ENCODE data around the gene DZIP1. TPM values are rescaled to one million over a fixed set of nuclear protein-coding genes. Genes with fewer than 3 reads are reported as not detected.

DZIP1 gene
- total RNA-seq, 1 experiment from 2014 or later, result 31.0 TPM

- H3K9me3 Mint-ChIP-seq, result no peaks in the 10 kb centered on the region
- DNase-seq (ENCODE audit: low spot score), result no peak
- ChIA-PET POLR2A (no interaction called here), CTCF (interaction anchor here (0.6 to 1.9 kb wide), 5 partner anchors 9 to 269 kb away, joined by 3 to 6 read pairs (median 5); no protein-coding TSS in a partner anchor)
- no peak overlapping the region for H3K4me3 Mint-ChIP-seq
- no peaks in the 10 kb centered on the region for H3K4me1 Mint-ChIP-seq
- H3K27ac Mint-ChIP-seq, result peak overlapping the region; percentile 5; the same call in 1 of the 2 replicates
- no peaks in the 10 kb centered on the region for H3K27me3 Mint-ChIP-seq (ENCODE audit: low read depth)
- ATAC-seq, result peak; percentile 46
- peaks cover 37% of the 10 kb centered on the region for H3K36me3 Mint-ChIP-seq
- TF ChIP-seq E2F5 (CRISPR knock-in tag; IDR thresholded peaks at IDR 0.05) (no peak), MYBL2 (CRISPR knock-in tag; IDR thresholded peaks at IDR 0.05) (no peak), E2F1 (CRISPR knock-in tag; IDR thresholded peaks at IDR 0.05) (no peak), ZBTB43 (CRISPR knock-in tag; IDR thresholded peaks at IDR 0.05) (no peak), RORB (CRISPR knock-in tag; IDR thresholded peaks at IDR 0.05) (no peak), GTF2I (CRISPR knock-in tag; conservative IDR thresholded peaks at IDR 0.05) (no peak)
- TF ChIP-seq, protein P1, sequence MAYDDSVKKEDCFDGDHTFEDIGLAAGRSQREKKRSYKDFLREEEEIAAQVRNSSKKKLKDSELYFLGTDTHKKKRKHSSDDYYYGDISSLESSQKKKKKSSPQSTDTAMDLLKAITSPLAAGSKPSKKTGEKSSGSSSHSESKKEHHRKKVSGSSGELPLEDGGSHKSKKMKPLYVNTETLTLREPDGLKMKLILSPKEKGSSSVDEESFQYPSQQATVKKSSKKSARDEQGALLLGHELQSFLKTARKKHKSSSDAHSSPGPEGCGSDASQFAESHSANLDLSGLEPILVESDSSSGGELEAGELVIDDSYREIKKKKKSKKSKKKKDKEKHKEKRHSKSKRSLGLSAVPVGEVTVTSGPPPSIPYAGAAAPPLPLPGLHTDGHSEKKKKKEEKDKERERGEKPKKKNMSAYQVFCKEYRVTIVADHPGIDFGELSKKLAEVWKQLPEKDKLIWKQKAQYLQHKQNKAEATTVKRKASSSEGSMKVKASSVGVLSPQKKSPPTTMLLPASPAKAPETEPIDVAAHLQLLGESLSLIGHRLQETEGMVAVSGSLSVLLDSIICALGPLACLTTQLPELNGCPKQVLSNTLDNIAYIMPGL (CRISPR knock-in tag; IDR thresholded peaks at IDR 0.05), result no peak
These were observed 29.8 kb downstream of the DZIP1 start for GRCh38 chr13:95614641-95615245.

- CTCF ChIA-PET, result no interaction called here
- peaks cover 5% of the 10 kb centered on the region; the same call in 1 of the 2 replicates for H3K4me1 Mint-ChIP-seq
- POLR2A ChIA-PET, result no interaction called here
- H3K9me3 Mint-ChIP-seq, result no peaks in the 10 kb centered on the region
- peaks cover 35% of the 10 kb centered on the region for H3K36me3 Mint-ChIP-seq
- ATAC-seq, result no peak
- DNase-seq (ENCODE audit: low spot score), result no peak
- no peak overlapping the region for H3K4me3 Mint-ChIP-seq
- H3K27ac Mint-ChIP-seq, result peak overlapping the region; percentile 2; the same call in 1 of the 2 replicates
- no peaks in the 10 kb centered on the region for H3K27me3 Mint-ChIP-seq (ENCODE audit: low read depth)
- TF ChIP-seq IRF2 (CRISPR knock-in tag; IDR thresholded peaks at IDR 0.05; ENCODE audit: borderline replicate concordance, low read depth) (no peak), RORB (CRISPR knock-in tag; IDR thresholded peaks at IDR 0.05) (no peak), ZNF416 (CRISPR knock-in tag; IDR thresholded peaks at IDR 0.05) (no peak), GRHL2 (CRISPR knock-in tag; IDR thresholded peaks at IDR 0.05; ENCODE audit: insufficient replicate concordance, severe bottlenecking) (no peak), MLX (CRISPR knock-in tag; IDR thresholded peaks at IDR 0.05) (no peak), AFF4 (CRISPR knock-in tag; IDR thresholded peaks at IDR 0.05; ENCODE audit: borderline replicate concordance) (no peak), ZNF121 (CRISPR knock-in tag; IDR thresholded peaks at IDR 0.05) (no peak), USF1 (CRISPR knock-in tag; IDR thresholded peaks at IDR 0.05) (no peak), NFATC4 (CRISPR knock-in tag; IDR thresholded peaks at IDR 0.05) (no peak), ZMAT4 (CRISPR knock-in tag; IDR thresholded peaks at IDR 0.05) (no peak), HMGA2 (CRISPR knock-in tag; IDR thresholded peaks at IDR 0.05) (no peak)
- TF ChIP-seq, protein P2, sequence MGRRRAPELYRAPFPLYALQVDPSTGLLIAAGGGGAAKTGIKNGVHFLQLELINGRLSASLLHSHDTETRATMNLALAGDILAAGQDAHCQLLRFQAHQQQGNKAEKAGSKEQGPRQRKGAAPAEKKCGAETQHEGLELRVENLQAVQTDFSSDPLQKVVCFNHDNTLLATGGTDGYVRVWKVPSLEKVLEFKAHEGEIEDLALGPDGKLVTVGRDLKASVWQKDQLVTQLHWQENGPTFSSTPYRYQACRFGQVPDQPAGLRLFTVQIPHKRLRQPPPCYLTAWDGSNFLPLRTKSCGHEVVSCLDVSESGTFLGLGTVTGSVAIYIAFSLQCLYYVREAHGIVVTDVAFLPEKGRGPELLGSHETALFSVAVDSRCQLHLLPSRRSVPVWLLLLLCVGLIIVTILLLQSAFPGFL (CRISPR knock-in tag; IDR thresholded peaks at IDR 0.05; ENCODE audit: borderline replicate concordance), result no peak
- TF ChIP-seq, protein P3, sequence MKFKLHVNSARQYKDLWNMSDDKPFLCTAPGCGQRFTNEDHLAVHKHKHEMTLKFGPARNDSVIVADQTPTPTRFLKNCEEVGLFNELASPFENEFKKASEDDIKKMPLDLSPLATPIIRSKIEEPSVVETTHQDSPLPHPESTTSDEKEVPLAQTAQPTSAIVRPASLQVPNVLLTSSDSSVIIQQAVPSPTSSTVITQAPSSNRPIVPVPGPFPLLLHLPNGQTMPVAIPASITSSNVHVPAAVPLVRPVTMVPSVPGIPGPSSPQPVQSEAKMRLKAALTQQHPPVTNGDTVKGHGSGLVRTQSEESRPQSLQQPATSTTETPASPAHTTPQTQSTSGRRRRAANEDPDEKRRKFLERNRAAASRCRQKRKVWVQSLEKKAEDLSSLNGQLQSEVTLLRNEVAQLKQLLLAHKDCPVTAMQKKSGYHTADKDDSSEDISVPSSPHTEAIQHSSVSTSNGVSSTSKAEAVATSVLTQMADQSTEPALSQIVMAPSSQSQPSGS (CRISPR knock-in tag; IDR thresholded peaks at IDR 0.05; ENCODE audit: borderline replicate concordance, low read depth), result no peak
These were observed 35.7 kb downstream of the DZIP1 start for GRCh38 chr13:95608640-95609323.
